ENCODE data around the gene RNF26.
A peak's percentile ranks its signal among the peaks of the same experiment; 100 is the strongest.

RNF26 gene

DNA sequence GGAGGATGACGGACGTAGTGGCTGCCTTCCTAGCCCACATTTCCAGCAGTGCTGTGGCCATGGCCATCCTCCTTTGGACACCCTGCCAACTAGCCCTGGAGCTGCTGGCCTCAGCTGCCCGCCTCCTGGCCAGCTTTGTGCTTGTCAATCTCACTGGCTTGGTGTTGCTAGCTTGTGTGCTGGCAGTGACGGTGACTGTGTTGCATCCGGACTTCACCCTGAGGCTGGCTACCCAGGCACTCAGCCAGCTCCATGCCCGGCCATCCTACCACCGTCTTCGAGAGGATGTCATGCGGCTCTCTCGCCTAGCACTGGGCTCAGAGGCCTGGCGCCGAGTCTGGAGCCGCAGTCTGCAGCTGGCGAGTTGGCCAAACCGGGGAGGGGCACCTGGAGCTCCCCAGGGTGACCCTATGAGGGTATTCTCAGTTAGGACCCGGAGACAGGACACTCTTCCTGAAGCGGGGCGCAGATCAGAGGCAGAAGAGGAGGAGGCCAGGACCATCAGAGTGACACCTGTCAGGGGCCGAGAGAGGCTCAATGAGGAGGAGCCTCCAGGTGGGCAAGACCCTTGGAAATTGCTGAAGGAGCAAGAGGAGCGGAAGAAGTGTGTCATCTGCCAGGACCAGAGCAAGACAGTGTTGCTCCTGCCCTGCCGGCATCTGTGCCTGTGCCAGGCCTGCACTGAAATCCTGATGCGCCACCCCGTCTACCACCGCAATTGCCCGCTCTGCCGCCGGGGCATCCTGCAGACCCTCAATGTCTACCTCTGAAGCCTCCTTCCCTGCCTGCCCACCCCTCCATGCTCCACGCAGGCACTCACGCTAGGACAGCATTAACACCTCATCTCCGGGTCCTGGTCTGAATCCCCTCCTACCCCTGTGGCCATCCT is 1.6 kb downstream of the RNF26 start:
- DNase-seq (ENCODE audit: low read depth in 2 of 2, low spot score in 1 of 2) = no peak

- DNase-seq (ENCODE audit: low read depth in 2 of 2, low spot score in 1 of 2) = no peak
Measured at GRCh38 chr11:119336744-119337469, 2.6 kb downstream of the RNF26 start.

- no peak for DNase-seq (ENCODE audit: low read depth in 2 of 2, low spot score in 1 of 2)
Measured at GRCh38 chr11:119337581-119338317, 3.4 kb downstream of the RNF26 start.

GRCh38 chr11:119338318-119338890 is 4.1 kb downstream of the RNF26 start:
- DNase-seq (ENCODE audit: low read depth in 2 of 2, low spot score in 1 of 2) = peak in 1 of 2 donors; percentile 45

DNA sequence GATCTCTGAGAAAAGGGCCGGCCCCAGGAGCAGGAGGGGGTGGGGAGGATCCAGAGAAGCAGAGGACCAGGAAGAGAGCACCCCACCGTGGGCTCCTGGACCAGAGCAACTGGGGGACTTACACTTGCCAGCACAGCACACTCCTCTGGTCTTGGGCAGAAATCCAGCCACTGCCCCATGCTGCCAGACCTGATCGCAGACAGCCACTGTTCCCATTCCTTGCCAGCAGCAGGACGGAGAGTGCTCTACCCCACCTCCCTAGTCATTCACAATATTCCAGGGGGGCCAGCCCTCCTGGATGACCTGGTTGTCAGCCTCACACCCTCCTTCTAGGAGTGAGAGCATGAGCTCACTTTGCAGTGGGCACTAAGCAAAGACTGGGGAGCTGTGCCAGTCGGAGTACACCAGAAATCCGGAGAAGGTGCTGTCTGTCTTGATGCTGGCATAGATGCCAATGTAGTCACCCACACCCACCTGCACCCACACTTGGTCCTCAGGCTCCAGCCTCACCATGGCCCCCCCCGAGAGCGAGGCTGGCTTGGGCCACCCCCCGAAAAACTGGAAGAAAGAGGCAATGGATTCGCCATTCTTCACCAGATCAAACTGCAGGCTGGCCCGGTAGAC is 4.8 kb downstream of the RNF26 start:
- DNase-seq (ENCODE audit: low read depth in 2 of 2, low spot score in 1 of 2) = no peak

- DNase-seq (ENCODE audit: low read depth in 2 of 2, low spot score in 1 of 2) = no peak
Measured at GRCh38 chr11:119339589-119340334, 5.4 kb downstream of the RNF26 start.

GRCh38 chr11:119340335-119341221 is 6.3 kb downstream of the RNF26 start, which contains the start of gene C1QTNF5:
Gene C1QTNF5 (minus strand): TSS chr11:119340883. CDS start chr11:119340397, 486 bp downstream.
- no peak for DNase-seq (ENCODE audit: low read depth in 2 of 2, low spot score in 1 of 2)

DNA sequence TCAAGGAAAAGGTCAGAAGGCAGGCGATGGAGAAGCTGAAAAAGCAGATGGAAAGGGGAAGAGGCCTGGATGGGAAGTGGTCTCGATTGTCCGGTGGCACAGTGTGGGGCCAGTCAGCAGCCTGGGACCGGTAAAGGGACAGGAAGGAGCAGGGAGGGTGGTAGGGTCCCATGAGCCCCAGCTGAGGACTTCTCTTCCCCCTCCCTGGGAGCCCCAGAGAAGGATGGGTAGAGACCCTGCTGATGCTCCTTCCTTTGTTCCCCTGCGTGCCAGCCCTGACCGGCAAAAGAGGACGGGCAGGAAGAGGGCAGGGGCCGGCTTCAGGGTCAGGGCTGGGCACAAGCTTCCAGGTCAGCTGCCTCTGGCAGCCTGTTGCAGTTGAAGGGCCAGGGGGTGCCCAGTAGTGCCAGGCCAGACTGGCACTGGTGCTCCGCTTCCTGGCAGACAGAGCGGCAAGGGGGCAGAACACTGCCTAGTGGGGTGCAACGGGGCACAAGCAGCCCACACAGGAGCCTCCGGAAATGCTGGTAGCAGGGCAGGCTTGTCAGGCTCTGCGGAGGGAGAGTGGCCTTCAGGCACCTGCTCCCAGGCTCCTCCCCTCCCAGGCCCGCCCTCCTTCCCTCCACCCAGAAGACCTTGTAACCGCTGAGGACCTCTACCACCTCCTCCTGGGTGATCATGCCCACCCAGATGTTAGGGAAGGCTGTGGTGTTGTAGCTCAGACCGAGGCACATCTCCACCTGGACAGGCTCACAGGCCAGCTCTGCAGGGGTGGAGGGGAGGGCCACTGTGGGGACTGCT is 7.1 kb downstream of the RNF26 start:
- DNase-seq (ENCODE audit: low read depth in 2 of 2, low spot score in 1 of 2) = no peak

- DNase-seq (ENCODE audit: low read depth in 2 of 2, low spot score in 1 of 2) = no peak
Measured at GRCh38 chr11:119342023-119342300, 7.6 kb downstream of the RNF26 start.

- no peak for DNase-seq (ENCODE audit: low read depth in 2 of 2, low spot score in 1 of 2)
Measured at GRCh38 chr11:119342362-119343130, 8.2 kb downstream of the RNF26 start.

GRCh38 chr11:119343726-119344125 is 9.4 kb downstream of the RNF26 start:
- no peak for DNase-seq (ENCODE audit: low read depth in 2 of 2, low spot score in 1 of 2)

GRCh38 chr11:119344291-119345010 is 10.1 kb downstream of the RNF26 start:
- no peak for DNase-seq (ENCODE audit: low read depth in 2 of 2, low spot score in 1 of 2)

DNA sequence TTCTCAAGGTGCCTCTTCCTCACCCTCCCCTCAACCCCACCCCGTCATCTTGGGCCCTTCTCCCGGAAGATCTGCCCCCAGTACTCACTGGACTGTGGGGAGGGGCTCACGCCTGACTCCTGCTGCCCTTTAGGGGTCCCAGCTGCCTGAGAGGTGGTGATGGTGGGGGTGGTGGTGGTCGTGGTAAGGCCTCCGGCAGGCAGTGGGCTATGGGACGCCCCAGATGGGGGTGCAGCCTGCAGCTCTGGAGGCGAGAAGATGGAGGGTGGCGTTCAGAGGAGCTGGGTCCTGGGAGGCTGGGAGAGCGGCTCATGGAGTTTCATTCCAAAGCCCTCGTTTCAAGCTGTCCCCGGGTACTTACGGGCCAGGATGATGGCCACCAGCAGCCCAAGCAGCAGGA is 11.4 kb downstream of the RNF26 start:
- DNase-seq (ENCODE audit: low read depth in 2 of 2, low spot score in 1 of 2) = no peak

GRCh38 chr11:119346605-119347004 is 12.3 kb downstream of the RNF26 start, which contains the start of gene MFRP:
Gene MFRP (minus strand): TSS chr11:119346705. CDS start chr11:119346513, 192 bp downstream.
- no peak for DNase-seq (ENCODE audit: low read depth in 2 of 2, low spot score in 1 of 2)

DNA sequence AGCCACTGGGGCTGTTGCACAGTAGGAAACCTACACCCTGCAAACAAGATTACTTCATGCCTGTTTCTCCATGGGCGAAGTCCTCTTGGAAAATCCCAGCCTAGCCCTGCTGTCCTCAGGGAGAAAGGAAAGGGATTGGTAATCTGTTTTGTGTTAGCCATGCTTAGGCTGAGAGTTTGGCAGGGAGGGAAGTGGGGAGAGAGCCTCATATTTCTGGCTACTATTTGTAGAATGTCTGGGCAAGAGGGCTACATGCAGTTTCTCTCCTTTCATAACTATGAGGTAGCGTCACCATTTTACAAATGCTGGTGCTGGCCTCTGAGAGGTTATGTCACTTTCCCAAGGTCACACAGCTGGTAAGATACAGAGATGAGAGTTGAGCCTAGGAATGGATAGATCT is 12.9 kb downstream of the RNF26 start:
- DNase-seq (ENCODE audit: low read depth in 2 of 2, low spot score in 1 of 2) = no peak

GRCh38 chr11:119347940-119348605 is 13.7 kb downstream of the RNF26 start:
- no peak for DNase-seq (ENCODE audit: low read depth in 2 of 2, low spot score in 1 of 2)
